HG02840 (cell line): ENCODE measurements around the gene STRN.
"Not testable (repeated sequence)": the region's sequence is repeated elsewhere in the genome, so short reads cannot be mapped to it uniquely, and the experiment has no call there.

Source experiments
- ATAC-seq: cut with Tn5 transposase; IDR thresholded peaks from one replicate; pipeline ENCODE4 v1.9.1; 2021; ENCODE audit warnings: mild to moderate bottlenecking, moderate library complexity, moderate number of reproducible peaks; ENCODE audit not compliant: unreplicated experiment, low FRiP score

The STRN gene

DNA sequence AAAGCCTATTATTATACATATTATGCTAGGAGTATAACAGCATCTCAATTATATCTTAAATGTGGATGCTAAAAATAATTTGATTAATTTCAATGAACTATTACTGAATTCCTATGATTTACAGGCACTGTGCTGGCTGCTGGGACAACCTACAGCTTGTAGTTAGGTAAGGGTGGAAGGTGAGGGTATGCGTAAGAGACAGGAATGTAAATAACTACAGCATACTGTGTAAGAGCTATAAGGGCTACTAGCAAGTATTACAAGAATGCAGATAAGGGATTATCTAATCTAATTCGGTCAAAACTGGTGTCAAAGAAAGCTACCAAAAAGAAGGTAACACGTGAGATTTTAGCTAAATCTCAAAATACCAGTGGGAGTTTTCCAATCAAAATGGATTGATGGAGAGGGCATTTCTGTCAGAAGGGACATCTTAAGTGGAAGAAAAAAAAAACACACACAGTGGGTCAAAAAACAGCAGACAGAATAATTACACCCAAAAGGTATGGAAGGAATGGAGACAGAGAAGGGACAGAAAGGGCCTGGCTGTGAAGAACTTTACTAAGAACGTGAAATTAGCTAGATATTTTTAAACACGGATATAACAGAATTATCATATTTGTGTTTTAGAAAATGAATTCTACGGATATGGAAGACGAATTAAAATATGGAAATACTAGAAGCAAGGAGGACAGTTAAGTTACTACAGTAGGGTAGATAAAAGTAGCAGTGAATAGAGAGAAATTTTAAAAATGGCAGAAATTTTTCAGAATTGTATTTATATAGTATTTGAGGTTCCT, 47.1 kb downstream of the STRN start:
- ATAC-seq = no peak

DNA sequence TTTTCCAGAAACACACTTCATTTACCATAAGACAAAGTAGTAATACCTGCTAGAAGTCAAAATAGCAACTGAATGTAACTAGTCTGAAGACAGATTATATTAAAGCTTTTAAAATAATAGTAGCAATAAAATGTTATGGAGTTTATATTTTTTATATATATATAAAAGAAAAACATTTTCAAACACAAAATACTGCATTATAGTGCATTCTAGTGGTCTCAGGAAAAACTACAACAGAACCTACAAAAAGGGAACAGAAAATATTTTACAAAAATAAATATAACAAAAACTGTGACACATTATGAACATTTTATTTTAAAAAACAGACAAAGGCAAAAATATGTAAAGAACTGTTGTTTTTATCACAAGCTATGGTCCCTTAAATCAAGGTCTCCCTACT, 48.0 kb downstream of the STRN start:
- ATAC-seq = no peak

DNA sequence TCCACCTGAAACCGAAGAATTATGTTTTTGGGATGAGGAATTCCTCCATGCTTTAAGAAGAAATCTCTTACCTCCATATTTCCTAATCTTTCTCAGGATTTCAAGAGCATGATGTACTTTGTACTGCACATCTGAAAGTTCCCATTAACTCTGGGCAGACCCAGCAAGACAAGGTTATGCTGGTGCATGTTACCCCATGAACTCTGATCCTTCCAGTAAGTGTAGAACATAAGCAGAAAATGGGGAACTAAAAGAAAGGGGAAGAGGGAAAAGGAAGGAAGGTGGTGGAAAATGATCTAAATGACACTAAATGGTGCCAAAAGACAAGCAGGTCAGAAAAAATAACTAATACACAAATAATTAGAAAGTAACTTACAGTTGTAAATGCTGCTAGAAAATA, 50.7 kb downstream of the STRN start:
- ATAC-seq = no peak

DNA sequence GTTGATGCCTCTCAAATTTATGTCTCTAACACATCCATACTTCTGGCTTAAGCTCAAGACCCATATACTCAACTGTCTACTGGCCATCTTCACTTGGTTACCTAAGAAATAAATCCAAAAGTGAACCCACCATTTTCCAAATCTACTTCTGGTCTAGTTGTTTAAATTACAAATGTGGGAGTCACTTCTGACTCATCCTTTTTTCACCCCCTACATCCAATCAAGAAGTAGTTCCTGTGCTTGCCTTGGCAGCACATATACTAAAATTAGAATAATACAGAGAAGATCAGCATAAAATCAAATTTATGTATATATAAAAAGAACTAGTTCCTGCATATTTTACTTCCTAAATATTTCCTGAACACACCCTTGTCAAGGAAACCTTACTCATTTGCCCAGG, 53.6 kb downstream of the STRN start:
- ATAC-seq = no peak

DNA sequence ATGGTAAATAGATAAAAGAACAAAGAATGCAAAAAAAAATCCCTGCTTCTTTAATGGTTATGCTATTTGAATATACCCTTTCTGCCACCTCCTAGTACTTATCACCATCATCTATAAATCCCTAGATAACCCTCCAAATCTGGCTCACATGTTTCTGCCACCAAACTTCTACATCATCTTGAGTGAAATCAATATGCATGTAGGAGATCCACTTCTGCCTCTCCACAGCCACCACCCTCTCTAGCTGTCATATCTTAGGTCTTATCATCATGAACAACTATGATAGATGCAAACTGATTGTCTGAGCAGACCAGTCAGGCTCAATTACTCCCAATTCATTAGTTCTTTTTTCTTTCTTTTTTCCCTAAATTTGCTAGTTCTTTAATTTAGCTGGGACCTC, 55.3 kb downstream of the STRN start:
- no peak for ATAC-seq

DNA sequence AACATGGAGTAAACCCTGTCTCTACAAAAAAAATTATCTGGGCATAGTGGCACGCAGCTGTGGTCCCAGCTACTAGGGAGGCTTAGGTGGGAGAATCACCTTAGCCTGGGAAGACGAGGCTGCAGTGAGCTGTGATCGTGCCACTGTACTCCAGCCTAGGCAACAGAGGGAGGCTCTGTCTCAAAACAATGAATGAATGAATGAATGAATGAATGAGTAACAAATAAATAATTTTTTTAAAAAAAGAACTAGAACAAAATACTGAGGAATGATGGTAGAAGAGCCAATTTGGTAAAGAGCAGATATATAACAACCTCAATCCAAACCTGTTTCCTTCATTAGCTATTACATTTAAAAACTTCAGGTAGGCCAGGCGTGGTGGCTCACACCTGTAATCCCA, 60.1 kb downstream of the STRN start:
- no peak for ATAC-seq

DNA sequence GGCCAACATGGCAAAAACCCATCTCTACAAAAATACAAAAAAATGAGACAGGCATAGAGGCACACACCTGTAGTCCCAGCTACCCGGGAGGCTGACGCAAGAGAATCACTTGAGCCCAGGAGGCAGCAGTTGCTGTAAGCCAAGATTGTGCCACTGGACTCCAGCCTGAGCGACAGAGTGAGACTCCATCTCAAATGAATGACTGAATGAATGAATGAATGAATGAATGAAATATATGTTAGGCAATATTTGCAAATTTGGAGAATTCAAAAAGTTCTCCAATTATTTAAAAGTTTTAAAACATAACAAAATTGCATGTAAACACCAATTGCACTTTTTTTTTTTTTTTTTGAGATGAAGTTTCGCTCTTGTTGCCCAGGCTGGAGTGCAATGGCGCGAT, 61.7 kb downstream of the STRN start:
- no peak for ATAC-seq

DNA sequence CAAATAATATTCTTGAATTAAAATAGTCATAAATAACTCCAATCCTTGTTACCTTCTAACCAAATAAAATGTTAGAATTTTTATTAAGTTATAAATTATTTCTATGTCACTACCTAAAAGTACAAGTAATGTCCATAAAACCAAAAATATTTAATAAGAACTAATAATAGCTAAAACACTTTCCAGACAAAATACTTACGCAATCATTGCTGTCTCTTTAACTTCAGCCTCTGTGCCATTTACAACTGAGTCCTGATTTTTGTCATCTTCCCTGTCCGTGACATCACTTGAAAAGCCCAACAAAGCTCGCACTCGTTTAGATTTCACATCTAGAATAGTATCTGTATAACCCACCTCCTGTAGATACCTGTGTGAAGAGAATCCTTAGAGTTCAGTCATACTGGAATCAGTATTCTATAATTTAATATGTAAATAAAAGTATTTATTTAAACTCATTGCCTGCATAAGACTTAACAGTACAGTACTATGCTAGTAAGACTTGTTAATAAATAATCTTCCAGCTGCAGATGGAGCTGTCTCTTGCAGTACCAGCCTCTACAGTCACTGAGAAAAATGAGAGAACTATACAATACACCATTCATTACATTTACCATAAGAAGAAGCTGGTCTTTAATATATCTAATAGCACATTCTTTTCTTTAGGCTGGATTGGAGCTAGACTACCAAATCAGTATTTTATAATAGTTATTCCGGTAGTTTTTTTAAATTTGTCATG, 63.8 kb downstream of the STRN start:
- ATAC-seq = no peak

DNA sequence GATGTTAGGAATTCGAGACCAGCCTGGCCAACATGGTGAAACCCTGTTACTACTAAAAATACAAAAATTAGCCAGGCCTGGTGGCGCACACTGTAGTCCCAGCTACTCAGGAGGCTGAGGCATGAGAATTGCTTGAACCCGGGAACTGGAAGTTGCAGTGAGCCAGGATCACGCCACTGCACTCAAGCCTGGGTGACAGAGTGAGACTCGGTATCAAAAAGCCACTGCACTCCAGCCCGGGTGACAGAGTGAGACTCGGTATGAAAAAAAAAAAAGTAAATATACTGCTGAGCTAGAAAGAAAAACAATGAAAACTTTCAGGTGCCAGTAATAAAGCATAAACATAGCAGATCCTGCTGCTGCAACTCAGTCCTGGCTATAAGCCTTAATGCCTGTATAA, 73.5 kb downstream of the STRN start:
- no peak for ATAC-seq

DNA sequence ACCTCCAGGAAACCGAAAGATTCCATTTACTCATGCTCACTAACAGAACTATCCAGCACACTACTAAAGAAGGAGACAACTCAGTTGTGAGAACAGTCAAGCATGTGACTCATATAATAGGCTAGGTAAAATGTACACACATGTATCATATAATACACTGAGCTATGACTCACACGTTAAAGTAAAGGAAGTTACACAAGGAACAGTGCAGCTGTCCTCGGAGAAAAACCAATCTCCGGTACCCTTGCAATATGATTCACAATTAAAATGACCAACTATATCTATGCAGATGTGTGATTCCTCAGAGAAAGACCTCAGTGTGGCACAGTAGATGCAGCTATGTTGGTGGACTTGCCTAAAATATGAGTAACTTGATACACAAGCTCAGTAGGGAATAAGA, 76.5 kb downstream of the STRN start:
- ATAC-seq = no peak

DNA sequence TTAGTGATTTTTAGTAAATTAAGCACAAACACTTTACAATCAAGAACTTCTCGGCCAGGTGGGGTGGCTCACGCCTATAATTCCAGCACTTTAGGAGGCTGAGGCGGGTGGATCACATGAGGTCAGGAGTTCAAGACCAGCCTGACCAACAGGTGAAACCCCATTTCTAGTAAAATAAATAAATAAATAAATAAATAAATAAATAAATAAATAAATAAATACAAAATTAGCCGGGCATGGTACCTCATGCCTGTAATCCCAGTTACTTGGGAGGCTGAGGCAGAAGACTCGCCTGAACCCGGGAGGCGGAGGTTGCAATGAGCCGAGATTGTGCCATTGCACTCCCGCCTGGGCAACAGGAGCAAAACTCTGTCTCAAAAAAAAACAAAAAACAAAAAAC, 79.2 kb downstream of the STRN start:
- not testable (repeated sequence) for ATAC-seq

DNA sequence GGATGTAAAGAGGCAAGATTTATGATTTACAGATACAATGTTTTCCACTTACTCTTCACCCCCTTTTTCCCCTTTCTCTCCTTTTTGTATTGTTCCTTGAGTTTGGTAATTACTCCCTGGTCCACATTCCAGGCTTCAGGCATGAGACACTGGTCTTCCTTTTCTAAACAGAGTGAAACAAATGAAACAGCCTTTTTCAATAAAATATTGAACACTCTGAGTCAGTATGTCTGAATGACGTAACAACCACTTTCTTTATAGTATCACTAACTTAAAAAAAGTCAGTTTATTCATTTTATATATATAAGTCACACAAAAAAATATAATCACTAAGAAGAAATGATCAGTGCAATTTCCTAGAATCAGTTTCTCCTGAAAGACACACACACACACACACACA, 79.7 kb downstream of the STRN start:
- no peak for ATAC-seq

DNA sequence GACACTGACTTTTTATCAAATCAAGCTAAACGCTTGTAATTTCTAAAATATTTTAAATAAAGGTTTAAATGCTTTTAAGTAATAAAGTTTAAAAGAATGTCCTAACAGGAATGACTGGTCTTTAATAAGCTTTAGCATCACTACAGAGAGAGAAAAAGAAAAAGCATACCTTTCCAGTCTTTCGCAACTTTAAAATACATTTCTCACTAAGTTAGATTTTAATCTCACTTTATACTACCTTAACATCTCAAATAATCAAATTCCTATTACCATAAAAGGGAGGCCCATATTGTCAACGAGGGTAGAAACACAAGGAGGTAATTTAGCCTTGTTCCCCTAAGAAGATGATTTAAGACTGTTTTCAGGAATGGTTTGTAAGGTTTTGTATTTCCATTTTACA, 80.7 kb downstream of the STRN start:
- no peak for ATAC-seq

DNA sequence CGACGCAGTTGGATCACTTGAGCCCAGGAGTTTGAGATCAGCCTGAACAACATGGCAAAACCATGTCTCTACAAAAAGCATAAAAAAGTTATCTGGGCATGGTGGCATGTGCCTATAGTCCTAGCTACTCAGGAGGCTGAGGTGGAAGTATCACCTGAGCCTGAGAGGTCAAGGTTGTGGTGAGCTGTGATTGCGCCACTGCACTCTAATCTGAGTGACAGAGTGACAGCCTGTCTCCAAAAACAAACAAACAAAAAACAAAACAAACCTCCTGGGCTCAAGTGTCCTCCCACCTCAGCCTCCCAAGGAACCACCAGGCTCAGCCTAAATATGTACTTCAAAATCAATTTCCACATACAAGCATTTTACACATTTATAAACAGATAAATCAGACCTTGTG, 83.8 kb downstream of the STRN start:
- no peak for ATAC-seq

DNA sequence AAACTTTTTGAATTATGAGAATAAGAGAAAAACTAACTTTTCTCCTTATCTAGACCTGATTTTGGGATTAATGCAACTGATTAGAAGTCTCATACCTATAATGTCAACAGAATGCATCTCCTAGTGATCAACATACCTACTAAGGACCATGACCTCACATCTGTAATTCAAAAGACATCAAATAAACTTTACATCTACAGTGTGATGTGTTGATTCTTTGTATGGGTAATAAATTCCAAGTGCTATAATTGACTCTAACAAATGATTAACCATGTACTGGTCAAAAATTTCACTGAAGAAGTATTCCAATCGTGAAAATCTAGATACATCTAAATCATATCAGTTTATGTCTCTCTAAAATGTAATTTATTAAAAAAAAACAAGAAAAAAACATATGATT, 84.5 kb downstream of the STRN start:
- no peak for ATAC-seq

DNA sequence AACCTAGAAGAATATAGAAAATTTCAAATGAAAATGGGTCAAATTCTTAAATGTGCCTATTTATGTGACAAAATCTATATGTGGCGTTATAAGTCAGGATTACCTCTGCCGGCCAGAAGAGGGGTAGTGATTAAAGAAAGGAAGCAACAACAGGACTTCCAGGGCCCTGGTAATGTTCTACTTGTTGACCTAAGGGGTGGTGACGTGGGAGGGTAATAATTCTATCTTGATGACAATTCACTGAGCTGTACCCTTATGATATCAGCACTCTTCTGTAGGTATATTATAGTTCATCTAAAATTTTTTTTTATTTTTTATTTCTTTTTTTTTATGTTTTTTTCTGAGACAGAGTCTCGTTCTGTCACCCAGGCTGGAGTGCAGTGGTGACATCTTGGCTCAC, 87.9 kb downstream of the STRN start:
- ATAC-seq = no peak

DNA sequence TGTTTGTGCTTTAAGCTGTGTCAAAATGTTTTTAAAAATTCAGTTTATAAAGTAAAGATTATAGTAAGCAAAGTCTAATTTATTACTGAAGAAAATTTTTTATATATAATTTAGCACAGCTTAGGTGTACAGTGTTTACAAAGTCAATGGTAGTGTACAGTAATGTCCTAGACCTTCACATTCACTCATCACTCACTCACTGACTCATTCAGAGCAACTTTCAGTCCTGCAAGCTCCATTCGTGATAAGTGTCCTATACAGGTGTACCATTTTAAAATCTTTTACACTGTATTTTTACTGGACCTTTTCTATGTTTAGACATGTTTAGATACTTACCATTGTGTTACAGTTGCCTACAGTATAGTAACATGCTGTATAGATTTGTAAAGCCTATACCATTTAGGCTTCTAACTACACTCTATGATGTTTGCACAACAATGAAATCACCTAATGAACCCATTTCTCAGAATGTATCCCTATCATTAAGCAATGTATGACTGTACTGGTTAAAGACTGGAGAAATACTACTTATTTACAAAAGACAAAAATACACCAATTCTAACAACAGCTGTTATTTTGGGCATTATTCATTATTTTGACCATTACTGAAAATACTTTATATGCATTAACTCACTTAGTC, 95.1 kb downstream of the STRN start:
- ATAC-seq = no peak

DNA sequence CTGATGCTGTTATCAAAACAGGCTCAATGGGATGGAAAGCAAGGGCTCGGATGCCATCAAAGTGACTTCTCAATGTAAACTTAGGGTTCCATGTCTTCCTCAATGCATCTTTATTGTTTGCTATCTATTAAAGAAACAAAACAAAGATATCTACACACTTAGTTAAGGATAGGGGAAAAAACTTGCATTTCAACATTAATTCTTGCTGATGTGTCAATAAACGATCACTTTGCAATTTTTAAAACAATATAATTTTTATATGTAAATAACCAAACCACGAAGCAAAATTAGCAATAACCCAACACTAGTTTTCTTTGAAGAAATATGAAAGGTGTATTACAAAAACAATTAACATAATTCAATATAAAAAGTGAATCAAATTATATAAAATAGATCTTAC, 96.7 kb downstream of the STRN start:
- ATAC-seq = no peak

DNA sequence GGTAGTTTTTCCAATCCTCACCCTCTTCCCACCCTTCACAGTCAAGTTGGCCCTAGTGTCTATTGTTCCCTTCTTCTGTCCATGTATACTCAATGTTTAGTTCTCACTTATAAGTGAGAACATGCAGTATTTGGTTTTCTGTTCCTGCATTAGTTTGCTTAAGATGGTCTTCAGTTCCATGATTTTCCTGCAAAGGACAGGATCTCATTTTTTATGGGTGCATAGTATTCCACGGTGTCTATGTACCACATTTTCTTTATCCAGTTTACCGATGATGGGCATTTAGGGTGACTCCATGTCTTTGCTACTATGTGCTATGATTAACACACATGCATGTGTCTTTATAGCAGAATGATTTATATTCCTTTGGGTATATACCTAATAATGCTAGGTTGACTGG, 104.4 kb downstream of the STRN start:
- no peak for ATAC-seq

DNA sequence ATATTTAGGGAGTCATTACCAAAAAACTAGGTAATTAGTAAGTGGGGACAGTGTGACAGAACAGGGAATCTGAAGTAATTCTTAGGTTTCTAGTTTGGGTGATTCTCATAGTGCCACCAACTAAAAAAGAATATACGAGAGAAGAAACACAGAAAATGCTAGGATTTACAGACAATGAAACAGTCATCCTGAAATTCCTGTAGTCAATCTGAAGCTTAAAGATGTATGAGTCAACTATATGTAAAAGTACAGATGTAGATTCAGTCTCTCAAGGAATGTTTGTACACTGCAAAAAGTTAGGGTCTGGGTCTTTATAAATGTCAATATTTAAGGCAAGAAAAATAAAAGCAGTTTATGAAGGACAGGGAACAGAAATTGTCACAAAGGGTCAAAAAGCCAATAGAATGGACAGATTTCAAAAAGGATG, 107.0 kb downstream of the STRN start:
- ATAC-seq = no peak

DNA sequence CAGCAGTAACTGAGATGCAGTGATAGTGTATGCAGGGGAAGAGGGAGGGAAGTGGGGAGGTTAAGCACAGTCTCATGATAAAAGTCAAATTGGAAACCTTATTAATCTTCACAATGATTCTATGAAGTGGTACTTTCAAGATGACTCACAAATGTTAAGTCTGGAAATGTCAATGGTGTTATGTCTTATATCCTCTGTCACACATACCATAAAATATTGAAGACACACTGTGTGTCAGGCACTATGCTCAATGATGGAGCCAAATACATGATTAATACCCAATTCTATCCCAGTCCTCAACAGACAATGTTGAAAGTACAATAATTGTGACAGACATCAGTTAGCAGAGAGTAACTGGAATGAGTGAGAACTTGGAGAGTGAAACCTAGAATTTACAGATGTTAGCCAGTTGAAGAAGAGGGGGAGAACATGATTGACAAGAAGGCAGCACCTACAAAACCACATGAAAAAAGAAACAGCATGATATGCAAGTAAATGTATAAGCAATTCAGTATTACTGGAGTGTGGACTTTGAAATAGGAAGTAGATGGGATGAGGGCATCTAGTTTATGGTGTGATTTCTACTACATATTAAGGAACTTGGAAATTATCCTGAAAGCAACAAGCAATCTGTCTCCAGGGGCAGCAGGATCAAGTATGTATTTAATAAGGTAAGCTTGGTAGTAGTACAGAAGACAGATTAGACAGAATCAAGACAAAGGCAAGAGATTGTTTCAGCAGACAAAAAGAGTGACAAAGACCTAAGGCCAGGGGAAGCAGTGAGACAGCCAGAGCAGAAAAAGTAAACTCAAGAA, 107.6 kb downstream of the STRN start:
- no peak for ATAC-seq
